ENCODE measurements around the gene LDLRAD4. TPM values are rescaled to one million over a fixed set of nuclear protein-coding genes. Genes with fewer than 3 reads are reported as not detected.

Gene LDLRAD4
- total RNA-seq, 1 donor from 2014 or later: 18.4 TPM

GRCh38 chr18:13390711-13391110, 172.2 kb downstream of the LDLRAD4 start:
- no peak for ATAC-seq

GRCh38 chr18:13392029-13392750, 173.6 kb downstream of the LDLRAD4 start:
- no peak for DNase-seq
- Histone ChIP-seq H3K4me3 (no peak overlapping the region), H3K4me1 (no peaks in the 10 kb centered on the region), H3K36me3 (no peaks in the 10 kb centered on the region), H3K27ac (no peak overlapping the region), H3K27me3 (no peaks in the 10 kb centered on the region), H3K9me3 (no peaks in the 10 kb centered on the region)
- intact Hi-C loops (cut with DNase I): no loop called here
- no peak for ATAC-seq
- no peak for TF ChIP-seq CTCF (IDR thresholded peaks at IDR 0.05)

More at GRCh38 chr18:13390711-13391110, 172.2 kb downstream of the LDLRAD4 start:
- no peak for DNase-seq
- Histone ChIP-seq H3K4me1 (no peaks in the 10 kb centered on the region), H3K9me3 (no peaks in the 10 kb centered on the region), H3K36me3 (no peaks in the 10 kb centered on the region), H3K27ac (no peak overlapping the region), H3K27me3 (no peaks in the 10 kb centered on the region), H3K4me3 (no peak overlapping the region)
- TF ChIP-seq CTCF (IDR thresholded peaks at IDR 0.05): no peak
- intact Hi-C loops (cut with DNase I): no loop called here

GRCh38 chr18:13392899-13393298, 174.3 kb downstream of the LDLRAD4 start:
- DNase-seq: no peak
- Histone ChIP-seq H3K36me3 (no peaks in the 10 kb centered on the region), H3K27me3 (no peaks in the 10 kb centered on the region), H3K4me1 (no peaks in the 10 kb centered on the region), H3K4me3 (no peak overlapping the region), H3K27ac (no peak overlapping the region), H3K9me3 (no peaks in the 10 kb centered on the region)
- intact Hi-C loops (cut with DNase I): no loop called here
- no peak for TF ChIP-seq CTCF (IDR thresholded peaks at IDR 0.05)
- ATAC-seq: peak; percentile 26

GRCh38 chr18:13393338-13393737, 174.8 kb downstream of the LDLRAD4 start:
- TF ChIP-seq CTCF (IDR thresholded peaks at IDR 0.05): no peak
- no peak overlapping the region for H3K27ac ChIP-seq
- no peak for ATAC-seq
- H3K36me3 ChIP-seq: no peaks in the 10 kb centered on the region
- DNase-seq: no peak
- no peak overlapping the region for H3K4me3 ChIP-seq
- H3K4me1 ChIP-seq: no peaks in the 10 kb centered on the region
- H3K27me3 ChIP-seq: no peaks in the 10 kb centered on the region
- intact Hi-C loops (cut with DNase I): no loop called here
- no peaks in the 10 kb centered on the region for H3K9me3 ChIP-seq

GRCh38 chr18:13394801-13395200, 176.2 kb downstream of the LDLRAD4 start:
- TF ChIP-seq CTCF (IDR thresholded peaks at IDR 0.05): no peak
- H3K27me3 ChIP-seq: no peaks in the 10 kb centered on the region
- DNase-seq (no peak), ATAC-seq (peak; percentile 67)
- H3K9me3 ChIP-seq: no peaks in the 10 kb centered on the region
- no peaks in the 10 kb centered on the region for H3K4me1 ChIP-seq
- H3K4me3 ChIP-seq: no peak overlapping the region
- no peak overlapping the region for H3K27ac ChIP-seq
- intact Hi-C loops (cut with DNase I): no loop called here
- no peaks in the 10 kb centered on the region for H3K36me3 ChIP-seq

Data from upper lobe of right lung (tissue), 1 donor.